GM18951 (cell line): ENCODE results near the gene ZBTB16.

ENCODE experiments used
- POLR2A ChIP-seq: IDR thresholded peaks from 4 replicates; pipeline ENCODE4 v1.6.1; 2011; ENCODE audit warnings: mild to moderate bottlenecking; ENCODE audit not compliant: insufficient read length, insufficient read depth; ENCODE audit errors: extremely low read depth
- in situ Hi-C: fragments of 300-500 bp; cut with MboI; formaldehyde crosslinking; loops from one replicate; pipeline ENCODE4 v1.12.0; 2022; ENCODE audit warnings: low sequenced_read_pairs, mixed read lengths, inconsistent platforms; ENCODE audit not compliant: unreplicated experiment

Gene ZBTB16

GRCh38 chr11:114195981-114196731, 136.6 kb downstream of the ZBTB16 start:
- in situ Hi-C loops: no loop called here
- no peak for TF ChIP-seq POLR2A

- no peak for TF ChIP-seq POLR2A
- in situ Hi-C loops: no loop called here
These were observed 137.6 kb downstream of the ZBTB16 start for GRCh38 chr11:114196997-114197703.

GRCh38 chr11:114197799-114198500, 138.4 kb downstream of the ZBTB16 start:
- in situ Hi-C loops: no loop called here
- TF ChIP-seq POLR2A: no peak

- in situ Hi-C loops: no loop called here
- no peak for TF ChIP-seq POLR2A
These were observed 139.5 kb downstream of the ZBTB16 start for GRCh38 chr11:114199051-114199450.

DNA sequence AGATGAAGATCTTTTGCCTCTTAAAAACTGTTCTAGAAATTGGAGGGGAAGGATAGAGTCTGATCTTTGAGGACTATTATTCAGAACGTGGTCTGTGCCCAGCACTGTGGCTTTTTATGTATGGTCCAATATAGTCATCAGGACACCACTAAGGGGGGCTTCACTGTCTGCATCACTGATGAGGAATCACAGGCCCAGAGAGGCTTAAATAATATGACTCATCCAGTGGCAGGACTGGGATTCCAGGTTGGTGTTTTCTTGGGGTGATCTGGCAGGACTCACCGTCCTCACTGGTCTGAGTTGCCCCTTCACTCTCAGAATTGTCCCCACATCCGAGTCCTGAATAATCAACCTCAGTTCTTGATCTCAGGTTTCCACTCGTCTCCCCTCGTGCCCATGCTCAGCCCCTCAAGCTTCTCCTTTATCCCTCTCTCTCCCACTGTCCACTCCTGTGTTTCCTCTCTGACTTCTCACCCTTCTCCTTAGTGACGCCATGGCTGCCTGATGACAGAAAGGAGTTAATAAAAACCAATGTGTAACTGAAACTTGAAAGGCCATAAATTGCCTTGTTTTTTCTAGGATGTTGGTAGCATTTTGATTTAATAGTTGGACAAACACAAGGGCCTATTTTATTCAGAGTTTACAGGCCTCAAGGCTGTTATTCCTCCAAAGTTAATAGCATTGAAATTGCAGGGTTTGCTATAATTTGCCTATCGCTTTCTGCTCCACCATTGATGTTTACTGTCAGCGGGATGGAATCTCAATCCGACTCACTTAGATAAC, 141.0 kb downstream of the ZBTB16 start:
- TF ChIP-seq POLR2A: no peak
- in situ Hi-C loops: no loop called here

DNA sequence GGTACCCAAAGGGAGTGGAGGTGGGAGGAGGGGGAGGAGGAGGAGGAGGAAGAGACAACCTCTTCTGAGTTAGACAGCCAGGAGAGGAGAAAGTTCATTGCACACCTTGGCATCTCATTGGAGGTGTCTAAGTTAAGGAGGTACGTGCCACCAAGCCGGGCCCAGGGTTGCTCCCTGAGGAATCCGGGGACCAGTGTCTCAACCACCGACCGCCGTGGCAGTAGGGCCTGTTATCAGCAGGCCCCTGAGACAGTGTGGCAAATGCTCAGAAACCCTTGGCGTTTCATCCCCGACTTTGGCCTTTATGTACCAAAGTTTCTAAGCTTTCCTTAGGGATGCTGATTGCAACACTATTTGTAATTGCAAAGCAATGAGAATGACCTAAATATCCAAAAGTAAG, 141.7 kb downstream of the ZBTB16 start:
- TF ChIP-seq POLR2A: no peak
- in situ Hi-C loops: no loop called here

DNA sequence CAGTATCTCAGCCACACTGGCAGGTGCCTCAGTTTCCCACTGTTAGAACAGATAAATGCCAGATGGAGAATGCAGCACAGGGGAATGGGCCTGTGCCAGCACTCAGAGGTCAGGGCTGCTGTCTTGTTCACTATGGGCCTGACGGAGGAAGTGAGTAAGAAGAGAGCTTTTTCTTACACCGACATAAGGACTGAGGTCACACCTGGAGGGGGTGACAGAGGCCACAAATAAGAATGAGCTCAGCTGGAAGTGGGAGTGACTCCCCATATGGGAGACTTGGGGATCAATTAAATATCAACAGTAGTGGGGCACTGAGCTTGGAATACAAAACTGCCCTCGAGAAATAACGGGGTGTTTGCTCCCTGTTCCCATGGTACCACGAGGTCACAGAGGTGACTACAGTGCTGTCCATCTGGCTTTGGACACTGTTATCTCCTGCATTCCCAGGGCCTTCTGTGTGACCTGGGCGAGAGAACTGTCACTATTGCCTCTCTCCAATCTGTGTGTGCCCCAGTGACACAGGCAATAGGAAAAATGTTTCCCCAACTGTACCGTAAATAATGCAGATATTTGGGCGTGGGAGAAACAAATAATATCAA, 142.6 kb downstream of the ZBTB16 start:
- in situ Hi-C loops: no loop called here
- no peak for TF ChIP-seq POLR2A

DNA sequence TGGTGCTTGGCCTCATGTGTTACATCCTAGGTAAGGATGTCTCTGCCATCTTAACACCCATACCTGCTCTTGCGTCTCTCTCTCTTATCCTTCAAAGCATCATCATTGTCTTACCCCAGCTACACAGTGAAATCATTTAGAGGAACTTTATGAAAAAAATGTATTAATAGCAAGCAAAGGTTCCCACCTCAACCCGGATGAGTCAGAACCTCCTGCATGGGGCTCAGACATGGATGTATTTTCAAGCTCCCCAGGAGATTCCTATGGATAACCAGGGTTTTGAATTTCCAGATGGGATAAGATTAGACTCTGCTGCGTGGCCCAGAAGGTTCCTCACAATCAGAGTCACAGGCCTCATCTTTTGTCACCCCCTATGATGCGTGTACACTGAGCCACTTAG, 147.6 kb downstream of the ZBTB16 start:
- no peak for TF ChIP-seq POLR2A
- in situ Hi-C loops: no loop called here

GRCh38 chr11:114208377-114208776, 148.9 kb downstream of the ZBTB16 start:
- TF ChIP-seq POLR2A: no peak
- in situ Hi-C loops: no loop called here

GRCh38 chr11:114209343-114209742, 149.8 kb downstream of the ZBTB16 start:
- in situ Hi-C loops: no loop called here
- no peak for TF ChIP-seq POLR2A

GRCh38 chr11:114209904-114210303, 150.4 kb downstream of the ZBTB16 start:
- in situ Hi-C loops: no loop called here
- no peak for TF ChIP-seq POLR2A

DNA sequence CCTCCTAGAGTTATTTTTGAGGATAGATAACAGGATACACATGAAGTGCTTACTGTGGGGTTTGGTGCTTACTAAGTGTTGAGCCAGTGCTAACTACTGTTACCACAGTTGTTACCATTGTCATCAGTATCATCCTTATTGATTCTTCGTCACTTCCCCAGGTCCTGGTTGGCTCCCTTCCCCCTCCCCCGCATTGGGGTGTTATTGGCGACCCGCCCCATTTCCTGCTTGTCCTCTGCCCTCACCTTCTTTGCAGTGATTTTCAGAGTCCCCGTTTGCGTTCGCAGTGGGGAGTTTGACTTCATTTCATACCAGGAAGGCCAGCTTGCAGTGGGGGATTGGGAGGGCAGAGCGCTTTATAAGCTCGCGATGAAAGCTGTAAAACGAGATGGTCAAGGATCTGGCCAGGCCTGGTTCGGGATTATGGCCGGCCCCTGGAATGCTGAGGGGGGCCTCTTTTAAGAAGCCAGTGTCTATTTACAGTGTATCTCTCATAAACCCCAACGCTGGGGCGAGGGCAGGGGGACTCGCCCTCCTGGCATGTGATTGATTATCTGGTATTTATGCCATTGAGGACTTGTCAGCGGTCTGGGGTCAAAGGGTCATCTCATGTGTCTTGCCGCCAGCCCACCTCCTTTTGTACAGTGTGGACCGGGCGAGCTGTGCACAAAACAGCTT, 152.1 kb downstream of the ZBTB16 start:
- in situ Hi-C loops: no loop called here
- TF ChIP-seq POLR2A: no peak
